GM21619 (cell line): ENCODE results near the gene ELMO3.

Experiments
- ATAC-seq: cut with Tn5 transposase; IDR thresholded peaks from one replicate; pipeline ENCODE4 v1.9.1; 2021; ENCODE audit not compliant: unreplicated experiment

Gene ELMO3

DNA sequence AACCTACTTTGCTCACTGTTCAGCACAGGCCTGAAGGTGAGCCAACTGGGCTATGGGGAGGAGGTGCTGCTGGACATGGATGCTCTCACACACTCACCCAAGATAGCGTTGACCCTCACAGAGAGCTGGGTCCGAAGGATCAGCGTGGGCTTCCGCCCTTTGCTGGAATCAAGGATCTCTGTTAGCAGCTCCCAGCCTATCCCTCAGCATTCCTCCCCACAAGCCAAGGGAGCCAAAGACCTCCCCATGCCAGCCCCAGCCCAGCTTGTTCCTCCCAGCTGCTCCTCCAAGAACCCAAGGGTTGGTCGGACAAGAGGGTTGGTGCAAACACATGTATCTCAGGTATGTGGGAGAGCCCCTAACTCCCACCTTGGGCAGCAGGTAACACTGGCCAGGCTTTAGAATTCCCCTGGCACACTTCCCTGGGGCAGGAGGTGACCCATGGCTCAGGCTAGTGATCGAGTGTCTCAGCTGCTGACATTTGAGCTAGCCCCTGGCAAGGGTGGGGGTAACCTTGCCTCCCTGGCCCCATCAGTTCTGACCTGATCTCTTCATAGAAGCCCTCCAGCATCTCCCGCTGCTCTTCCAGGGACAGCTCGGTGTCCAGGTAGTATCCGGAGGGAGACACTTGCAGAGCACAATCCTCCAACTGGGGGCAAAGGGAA is 40.0 kb downstream of the ELMO3 start:
- no peak for ATAC-seq

GRCh38 chr16:67240506-67240905 is 41.6 kb downstream of the ELMO3 start:
- ATAC-seq: no peak

- ATAC-seq: no peak
Observed at GRCh38 chr16:67241008-67241900, 42.3 kb downstream of the ELMO3 start.

GRCh38 chr16:67242138-67242730 is 43.3 kb downstream of the ELMO3 start:
- ATAC-seq: no peak

DNA sequence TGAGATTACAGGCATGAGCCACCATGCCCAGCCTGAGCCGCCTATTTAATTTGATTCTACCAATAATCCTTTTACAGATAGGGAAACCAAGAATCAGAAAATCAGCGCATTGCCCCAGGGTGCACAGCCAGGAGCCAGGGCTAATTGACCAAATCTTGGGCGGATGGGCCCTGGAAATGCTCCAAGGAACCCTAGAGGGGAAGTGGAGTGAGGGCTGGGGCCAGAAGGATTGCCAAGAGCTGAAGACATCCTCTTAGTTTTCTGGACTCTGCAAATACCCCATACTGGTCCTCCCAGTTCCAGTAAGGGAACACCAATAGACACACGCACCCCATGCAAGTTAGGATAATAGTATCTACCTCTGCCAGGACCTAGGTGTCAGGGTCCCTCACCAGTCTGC is 44.5 kb downstream of the ELMO3 start:
- ATAC-seq: no peak

DNA sequence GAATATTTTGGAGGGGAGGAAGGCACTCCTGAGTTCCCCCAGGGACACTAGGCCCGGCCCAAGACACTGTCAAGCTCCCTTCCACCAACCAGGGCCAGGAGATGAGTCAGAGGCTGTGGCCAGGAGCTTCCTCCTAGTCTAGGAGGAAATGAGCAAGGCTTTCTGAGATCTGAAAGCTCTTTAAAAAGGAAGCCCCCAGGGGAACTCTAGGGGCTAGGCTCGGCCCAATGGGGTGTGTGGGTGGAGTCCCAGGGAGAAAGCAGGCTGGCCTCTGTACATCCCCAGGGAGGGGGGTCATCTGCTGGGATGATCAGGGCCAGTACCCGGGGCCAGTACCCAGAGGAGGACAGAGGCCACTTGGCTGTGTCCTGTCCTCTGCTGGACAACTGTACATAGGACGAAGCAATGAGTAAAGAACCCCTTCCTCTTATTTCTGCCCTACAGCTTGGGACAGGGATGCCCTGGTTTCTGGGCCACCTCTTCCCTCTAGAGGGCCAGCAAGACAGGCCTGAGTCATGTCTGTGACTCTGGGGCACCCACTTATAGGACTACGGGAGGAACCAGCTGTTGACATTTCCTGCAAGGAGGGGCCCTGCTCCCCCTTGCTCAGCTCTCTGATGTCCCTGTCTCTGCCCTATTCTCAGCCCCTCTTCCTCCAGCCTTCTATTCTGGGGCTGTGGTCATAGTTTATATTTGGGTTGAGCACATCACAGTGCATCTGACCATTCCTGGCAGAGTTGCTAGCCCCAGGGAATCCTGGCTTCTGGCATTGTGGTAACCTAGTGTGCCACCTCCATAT is 45.7 kb downstream of the ELMO3 start:
- peak; percentile 43 for ATAC-seq

- no peak for ATAC-seq
Observed at GRCh38 chr16:67245186-67245585, 46.3 kb downstream of the ELMO3 start.

GRCh38 chr16:67245674-67246080 is 46.7 kb downstream of the ELMO3 start:
- no peak for ATAC-seq

DNA sequence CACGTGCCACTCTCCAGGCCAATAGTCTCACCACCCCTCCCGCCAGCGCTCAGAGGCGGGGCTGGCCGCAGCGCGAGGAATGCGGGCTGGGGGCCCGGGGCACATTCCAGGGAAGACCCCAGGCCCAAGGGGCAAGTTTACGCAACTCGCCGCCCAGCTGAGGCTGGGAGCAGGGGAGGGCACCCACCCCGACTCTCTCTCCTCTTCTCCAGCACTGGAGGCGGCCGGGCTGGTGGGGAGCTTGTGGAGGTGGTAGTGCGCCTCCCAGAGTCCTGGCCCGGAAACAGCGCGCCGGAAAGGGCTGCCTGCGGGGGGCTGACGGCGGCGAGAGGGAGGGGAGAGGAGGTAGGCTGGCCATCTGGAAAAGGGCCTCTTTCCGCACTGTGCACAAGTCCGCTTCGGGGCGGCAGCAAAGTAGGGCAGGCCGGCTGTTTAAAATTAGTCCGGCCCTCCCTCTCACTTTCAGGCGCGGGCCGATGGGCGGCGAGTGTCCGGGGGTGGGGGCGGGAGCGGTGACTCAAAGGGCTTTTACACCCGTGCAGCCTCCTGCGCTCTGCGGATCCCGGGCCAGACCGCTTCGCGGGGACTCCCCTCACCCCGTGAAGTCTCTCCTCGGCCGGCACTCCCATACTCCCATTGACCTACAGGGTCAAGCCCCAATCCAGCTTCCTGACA is 47.3 kb downstream of the ELMO3 start:
- peak; percentile 19 for ATAC-seq

GRCh38 chr16:67246756-67247191 is 47.8 kb downstream of the ELMO3 start:
- ATAC-seq: peak; percentile 7

GRCh38 chr16:67247192-67248072 is 48.5 kb downstream of the ELMO3 start, which contains the start of gene FHOD1:
Gene FHOD1, minus strand, starts transcription at chr16:67247481. Its CDS starts 71 bp downstream, at chr16:67247410.
- ATAC-seq: peak; percentile 40

GRCh38 chr16:67248073-67248400 is 49.1 kb downstream of the ELMO3 start:
- ATAC-seq: no peak

DNA sequence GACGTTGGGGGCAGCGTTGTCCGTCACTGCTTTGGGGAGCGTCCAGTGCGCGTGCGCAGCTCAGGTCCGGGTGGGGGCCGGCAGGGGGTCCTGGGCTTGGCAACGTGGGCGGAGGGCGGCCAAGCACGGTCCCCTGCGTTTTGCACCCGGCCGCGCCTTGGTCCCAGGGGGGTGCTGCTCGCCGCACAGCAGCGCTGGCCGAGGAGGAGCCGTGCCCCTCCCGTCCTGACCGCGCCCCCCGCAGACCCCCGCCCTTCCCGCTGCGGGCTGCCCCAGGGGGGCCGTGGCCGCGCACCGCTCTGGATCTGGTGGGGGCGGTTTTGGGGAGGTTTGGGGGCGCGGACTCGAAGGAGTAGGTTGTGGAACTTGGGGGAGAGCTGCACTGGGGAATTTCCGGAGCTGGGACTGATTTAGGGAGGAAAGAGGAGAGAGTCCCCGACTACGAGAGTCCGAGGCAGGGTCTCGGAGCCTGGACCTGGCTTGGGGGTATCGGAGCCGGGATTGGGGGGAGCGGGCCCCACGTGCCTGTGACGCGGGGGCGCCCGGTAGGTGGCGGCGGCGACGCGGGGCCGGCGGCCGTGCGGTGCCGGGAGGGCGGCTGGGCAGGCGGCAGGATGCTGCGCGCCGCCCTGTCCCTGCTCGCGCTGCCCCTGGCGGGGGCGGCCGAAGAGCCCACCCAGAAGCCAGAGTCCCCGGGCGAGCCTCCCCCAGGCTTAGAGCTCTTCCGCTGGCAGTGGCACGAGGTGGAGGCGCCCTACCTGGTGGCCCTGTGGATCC is 49.7 kb downstream of the ELMO3 start, which contains the start of gene SLC9A5:
Gene SLC9A5, plus strand, starts transcription at position 579 of the 777 bp plus-strand sequence. Its CDS starts 36 bp downstream, at position 615.
- no peak for ATAC-seq

DNA sequence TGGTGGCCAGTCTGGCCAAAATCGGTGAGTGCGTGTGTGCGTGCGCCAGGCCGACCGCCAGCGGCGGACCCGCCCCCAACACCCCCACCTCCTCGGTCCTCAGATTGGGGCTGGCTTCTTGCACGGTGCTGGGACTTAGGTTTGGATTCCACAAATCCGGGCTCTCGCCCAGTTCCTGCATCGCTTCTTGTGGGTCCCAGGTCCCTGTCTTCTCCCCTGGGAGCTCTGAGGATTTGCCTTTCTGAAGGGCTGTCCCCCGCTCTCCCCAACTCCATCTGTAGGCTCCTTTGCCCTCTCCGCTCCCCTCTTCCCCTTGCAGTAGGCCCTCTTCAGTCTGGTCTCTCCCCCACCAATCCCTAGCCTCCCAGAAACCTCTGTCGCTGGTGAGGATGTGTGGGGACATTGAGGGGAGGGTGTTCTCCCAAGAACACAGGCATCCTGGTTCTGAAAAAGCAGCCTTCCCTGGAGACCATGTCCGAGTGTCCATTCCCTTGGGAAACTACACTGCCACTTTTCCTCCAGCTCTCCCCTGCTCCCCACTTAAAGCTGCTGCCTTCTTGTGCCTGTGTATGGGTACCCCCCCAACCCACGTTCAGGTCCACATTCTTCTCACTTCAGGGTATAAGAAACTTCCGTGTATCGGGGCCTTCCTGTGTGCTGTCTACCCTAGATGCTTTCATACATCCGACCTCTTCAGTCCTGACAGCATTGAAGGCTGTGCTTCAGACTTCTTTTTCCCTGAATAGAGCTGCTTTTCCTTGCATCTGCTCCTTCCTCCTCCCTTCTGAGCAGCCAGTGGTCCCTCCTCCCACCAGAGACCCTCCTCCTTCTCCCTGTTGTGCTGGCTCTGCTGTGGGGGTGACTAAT is 50.5 kb downstream of the ELMO3 start:
- no peak for ATAC-seq

DNA sequence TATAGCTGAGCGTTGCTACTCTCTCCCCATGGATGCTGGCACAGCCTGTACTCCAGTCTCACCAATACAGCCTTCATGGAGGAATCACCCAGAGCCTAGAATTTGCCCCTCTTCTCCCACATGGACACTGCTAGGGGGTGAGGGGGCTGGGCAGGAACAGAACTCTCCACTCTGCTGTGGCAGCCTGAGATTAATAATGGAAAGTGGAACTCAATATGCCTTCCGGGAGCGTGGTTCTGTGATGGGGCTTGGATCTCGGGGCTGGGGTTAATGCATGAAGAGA is 51.1 kb downstream of the ELMO3 start:
- no peak for ATAC-seq

GRCh38 chr16:67252609-67253497 is 53.9 kb downstream of the ELMO3 start:
- ATAC-seq: no peak
